ENCODE data around the gene TTC23. TPM values are rescaled to one million over a fixed set of nuclear protein-coding genes. Genes with fewer than 3 reads are reported as not detected.

TTC23 gene
- total RNA-seq, 1 donor from 2014 or later: 13.9 TPM

DNA sequence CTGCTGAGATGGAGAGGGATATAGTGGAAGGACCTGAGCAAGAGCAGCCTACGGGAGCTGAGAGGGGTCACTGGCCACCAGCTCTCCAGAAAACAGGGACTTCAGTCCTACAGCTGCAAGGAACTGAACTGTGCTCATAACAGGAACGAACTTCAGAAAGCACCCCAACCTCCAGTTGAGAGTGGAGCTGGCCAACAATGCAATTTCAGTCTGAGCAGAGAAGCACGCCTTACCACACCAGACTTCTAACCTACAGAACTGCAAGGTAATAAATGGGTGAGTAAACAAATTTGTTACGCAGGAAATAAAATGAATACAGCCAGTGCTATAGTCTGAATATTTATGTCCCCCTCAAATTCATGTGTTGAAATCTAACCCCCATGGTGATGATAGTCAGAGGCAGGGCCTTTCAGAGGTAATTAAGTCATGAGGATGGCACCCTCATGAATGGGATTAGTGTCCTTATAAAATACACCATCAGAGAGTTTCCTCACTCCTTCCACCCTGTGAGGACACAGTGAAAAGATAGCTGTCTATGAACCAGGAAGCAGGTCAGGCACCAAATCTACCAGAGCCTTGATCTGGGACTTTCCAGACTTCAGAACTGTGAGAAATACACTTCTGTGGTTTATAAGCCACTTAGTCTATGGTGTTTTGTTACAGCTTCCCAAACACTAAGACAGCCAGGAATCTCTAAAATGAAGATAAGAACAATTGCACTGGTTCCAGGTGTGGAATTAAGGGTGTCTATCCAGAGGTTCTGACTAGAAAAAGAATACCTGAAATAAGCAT, 85.9 kb downstream of the TTC23 start:
- no peak for ATAC-seq

DNA sequence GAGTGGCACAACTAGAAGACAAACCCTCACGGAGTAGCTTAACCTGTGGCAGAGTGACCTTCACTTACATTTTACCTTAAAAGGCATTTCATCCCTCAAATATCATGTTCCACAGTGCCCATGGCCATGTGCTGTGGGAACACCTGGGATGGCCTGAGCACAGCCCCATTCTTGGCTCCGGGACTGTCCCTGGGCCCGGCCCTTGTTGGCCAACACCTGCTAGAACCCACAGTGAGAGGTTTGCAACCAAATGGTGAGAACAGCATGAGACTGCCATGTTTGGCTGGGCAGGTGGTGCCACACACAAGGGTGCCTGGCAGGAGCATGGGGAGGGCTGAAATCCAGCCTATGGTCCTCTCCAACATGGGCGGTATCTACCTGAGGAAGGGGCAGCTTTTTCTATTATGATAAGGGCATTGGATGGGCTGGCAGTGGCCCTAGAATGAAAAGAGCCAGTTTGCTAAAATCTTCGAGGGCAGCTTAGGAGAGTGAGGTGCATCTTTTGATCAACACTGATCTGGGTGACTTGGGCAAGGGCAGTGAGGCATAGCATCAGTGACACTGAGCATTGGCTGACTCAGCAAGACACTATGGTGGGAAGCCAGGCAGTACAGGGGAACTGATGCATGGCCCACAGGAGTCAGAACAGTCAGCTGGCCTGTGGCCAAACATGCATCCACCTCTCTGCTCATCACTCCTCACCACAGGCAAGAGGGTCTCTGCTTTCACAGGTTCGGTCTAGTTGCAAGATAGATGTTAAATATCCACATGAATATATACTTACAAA, 90.6 kb downstream of the TTC23 start:
- no peak for ATAC-seq

DNA sequence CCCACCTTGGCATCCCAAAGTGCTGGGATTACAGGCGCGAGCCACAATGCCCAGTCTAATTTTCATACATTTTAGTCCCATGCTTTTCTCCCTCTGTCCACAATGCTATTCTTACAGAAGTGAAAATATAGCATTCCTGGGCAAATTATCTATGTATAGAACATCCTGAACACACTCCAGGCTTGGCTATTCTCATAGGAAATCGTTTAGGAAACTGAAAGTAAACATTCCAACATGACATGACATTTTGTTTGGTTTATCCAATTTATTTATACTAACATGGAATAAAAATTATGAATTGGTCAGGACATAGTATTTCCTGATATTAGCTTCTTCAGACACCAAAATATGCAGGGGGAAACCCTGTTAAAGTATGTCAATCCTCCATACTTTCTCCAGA, 91.9 kb downstream of the TTC23 start:
- ATAC-seq: no peak

DNA sequence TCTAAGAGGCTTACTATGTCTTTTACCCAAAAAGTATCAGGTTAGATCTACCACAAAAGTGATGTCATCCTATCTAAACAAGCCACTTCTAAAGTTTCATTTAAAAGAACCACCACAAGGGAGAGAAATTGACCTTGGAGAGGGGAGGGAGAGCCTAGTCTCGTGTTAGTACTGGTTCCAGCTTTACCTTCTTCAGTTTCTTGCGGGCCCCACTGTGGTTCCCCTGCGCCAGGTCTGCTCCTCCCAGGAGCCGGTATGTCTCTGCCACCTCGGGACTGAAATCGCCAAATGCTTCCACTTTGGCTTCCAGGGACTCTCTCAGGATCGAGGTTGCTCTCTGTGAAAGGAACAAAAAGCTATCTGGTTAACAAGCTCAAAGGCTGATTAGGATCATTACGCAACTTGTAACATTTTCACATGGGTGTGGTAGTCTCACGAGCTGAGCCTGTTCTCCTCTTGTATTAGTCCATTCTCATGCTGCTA, 93.4 kb downstream of the TTC23 start:
- peak; percentile 91 for ATAC-seq

DNA sequence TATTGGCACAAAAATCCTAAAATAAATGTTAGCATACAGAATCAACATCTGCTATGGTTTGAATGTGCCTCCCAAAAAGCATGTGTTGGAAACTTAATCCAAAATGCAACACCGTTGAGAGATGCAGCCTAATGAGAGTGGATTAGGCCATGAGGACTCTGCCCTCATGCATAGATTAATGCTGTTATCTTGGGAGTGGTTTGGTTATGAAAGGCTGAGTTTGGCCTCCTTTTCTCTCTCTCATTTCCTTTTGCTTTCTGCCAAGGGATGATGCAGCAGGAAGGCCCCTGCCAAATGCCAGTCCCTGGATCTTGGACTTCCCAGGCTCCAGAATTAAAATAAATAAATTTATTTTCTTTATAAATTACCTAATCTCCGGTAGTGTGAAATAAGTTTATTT, 95.1 kb downstream of the TTC23 start:
- ATAC-seq: no peak

DNA sequence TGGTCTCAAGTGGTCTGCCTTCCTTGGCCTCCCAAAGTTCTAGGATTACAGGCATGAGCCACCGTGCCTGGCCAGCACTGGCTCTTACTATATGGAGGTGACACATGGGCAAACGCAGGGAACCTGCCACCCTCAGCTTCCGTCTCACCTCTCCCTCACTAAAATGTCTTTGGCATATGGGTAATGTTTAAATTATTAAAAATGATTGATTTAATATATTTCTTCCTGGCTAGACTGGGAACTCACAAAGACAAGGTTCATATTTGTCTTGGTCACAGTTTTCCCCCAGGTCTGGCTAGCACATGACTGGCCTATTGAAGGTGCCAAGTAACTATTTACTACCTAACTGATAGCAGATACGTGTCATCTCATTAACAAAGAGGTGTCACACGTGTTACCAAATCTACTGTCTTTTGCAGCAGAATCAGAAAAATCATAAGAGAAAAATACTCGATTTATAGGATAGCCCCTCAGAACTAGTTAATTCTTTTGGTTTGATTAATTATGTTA, 96.3 kb downstream of the TTC23 start:
- no peak for ATAC-seq

DNA sequence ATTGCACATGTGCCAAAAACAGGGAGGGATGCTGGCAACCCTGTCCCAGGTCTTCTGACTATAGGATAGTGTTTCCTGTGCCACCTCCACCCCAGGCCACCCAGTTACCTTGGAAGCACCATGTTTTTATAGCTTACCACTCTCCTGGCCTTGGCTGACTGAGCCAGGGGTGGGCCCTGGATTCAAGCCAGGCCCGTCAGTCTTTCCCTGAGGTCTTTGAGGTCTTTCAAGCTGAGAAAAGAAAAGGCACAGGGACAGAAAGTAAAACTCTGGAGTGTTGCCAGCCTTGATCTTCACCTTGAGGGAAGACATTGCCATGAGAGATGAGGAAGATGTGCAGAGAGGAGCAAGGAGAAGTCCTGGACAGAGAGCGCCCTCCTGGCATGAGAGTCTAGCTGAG, 98.2 kb downstream of the TTC23 start:
- ATAC-seq: no peak

DNA sequence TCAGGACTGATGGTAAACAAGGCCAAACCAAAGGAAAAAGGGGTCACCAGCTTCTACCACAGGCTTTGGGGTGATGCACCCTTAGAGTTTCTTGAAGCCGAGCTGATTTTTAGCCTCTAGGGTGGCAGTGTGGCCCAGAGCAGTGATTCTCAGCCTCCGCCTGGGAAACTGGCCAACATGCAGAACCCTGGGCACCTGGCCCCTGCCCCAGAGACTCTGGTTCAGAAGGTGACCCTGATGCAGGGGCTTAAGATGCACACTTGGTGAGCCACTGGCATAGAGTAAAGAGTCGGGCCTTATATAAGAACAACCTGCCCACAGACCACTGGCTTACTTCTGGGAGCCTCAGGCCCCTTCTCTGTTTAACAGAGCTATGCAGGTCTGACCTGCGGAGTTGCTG, 100.0 kb downstream of the TTC23 start:
- peak; percentile 10 for ATAC-seq

DNA sequence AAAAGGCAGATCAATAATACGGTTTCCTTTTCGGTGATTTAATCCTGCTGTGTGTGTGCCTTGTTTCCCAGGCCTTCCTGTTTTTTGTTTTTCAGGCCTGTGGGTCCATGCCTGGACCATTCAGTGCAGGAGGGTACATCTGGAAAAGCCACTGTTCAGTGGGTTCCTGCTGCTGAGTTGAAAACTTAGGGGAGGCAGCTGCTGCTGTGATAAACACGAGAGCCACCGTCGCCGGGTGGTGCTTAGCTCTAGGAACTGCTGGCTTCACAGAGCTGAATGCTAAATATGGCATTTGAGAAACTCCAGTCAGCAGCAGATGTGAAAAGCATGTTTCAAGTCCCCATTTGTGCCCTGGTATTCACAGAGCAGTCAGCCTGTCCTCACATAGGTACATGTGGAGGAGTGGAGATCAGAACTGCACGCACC, 100.5 kb downstream of the TTC23 start:
- no peak for ATAC-seq

DNA sequence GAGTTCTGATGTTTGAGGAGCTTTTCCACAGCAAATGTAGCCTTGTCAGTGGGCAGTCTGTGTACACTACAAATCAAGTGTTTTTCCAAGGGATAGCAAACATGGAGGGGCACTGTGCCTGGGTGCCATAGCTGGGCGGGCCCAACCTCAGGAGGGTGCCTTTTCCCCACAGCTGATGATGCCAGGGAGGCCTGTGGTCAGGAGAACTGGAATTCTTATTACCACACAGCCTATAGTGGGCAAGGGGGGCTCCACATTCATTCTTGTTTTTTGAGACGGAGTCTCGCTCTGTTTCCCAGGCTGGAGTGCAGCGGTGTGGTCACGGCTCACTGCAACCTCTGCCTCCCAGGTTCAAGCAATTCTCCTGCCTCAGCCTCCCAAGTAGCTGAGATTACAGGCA, 102.7 kb downstream of the TTC23 start:
- ATAC-seq: no peak

DNA sequence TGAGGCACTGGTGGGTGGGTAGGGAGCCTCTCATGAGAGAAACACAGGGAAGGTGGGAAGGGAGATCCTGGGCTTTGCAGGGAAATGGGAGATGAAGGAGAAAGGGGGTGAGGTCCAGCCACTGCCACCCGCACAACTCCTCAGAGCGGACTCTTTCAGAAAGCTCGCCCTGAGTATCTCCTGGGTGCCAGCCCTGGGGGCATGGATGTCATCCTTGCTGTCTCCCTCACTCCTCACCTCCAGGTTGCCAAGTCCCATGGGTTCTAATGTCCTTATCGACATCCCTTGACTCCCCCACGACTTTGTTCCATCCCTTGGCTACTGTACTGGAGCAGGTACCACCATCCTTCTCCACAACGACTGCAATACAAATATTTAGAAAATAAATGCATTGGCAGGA, 103.6 kb downstream of the TTC23 start:
- no peak for ATAC-seq

DNA sequence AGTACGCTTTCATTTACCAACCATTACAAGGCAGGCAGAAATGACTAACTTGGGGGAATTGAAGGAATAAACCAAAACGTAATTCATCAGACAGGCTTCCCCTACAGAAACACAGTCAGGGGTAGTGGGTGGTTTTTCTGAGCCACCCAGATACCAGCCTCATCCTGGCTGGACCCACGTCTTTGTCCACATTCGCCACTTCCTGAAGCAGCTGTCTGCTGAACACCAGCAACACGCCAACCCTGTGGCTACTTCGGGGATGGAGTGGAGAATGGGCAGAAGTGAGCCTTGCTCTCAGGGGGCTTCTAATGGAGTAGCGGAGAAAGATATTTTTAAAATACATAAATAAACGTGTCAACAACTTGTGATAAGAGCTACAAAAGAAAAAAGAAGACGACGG, 104.4 kb downstream of the TTC23 start:
- ATAC-seq: no peak

DNA sequence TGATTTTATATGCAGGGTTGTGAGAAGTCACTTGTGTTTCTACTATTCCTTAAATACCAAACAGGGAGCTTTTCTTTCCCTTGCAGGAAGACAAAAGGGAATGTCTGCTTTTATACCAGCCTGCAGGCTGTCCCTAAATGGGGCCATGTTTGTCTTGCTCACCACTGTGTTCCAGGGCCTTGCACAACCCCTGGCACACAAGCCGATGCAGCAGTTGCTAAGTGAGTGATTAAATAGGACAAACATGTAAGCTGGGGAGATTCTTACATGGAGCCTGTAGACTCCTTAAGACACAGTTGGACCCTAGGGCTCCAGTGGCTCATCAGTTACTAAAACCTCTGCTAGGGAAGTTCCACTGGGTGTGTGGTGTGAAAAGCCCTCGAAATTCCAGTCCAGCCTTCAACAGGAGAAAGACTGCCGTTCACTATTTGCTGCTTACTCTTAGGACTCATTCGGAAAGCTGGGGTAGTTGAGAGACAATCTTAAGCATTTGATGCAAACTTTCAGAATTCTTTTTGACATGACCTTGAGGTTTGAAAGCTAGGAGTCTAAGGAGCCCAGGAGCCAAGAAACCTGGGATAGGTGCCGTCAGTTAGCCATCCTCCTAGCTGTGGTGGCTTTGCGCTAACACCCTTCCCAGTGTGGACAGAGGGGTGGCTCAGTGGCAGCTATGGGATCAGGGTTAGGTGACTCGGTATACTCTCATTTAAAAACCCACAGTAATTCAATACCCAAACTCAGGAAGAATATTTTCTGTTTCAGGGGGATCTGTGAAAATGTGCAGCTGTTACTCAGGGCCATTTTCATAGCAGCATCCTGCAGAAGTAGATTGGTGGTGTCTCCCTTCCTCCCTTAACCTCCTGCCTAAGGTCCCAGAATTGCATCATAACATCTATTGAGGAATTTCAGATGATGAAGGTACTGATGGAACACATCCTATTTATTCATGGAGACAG, 105.4 kb downstream of the TTC23 start:
- peak; percentile 77 for ATAC-seq

DNA sequence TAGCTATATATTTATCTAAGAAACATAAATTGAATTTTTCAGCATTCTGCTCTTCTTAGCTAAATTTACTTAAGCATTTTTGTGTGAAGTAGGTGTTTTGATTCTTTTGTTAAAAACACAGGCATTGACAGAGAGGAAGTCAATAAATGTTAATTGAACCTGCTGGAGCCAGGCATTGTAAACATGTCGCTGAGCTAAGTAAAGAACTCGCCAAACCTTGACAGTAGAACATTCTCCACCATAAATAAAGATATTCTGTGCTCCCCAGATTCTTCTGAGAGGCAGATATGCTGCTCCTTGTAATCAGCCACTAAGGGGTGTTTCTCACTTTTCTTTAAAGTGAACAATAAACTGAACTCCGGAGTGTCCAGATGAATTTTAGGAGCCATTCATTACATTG, 106.1 kb downstream of the TTC23 start:
- ATAC-seq: no peak

DNA sequence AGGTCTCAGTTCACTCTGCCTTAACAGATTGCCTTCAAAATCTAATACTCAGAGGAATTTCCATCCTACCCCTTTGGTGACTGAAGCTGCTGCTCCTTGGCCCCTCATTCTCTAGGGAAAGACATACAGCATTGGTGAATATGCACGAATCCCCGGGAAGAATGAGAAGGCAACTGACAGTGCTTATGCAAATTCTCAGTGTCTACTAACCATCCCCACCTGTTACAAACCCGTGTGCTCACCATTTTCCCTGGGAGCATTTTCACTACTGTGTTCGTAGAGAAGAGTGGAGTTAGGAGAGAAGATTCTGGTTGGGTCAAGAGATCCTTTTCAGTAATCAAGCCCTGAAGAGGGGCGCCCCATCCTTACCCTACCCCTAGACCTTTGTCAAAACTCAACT, 106.8 kb downstream of the TTC23 start:
- ATAC-seq: no peak

DNA sequence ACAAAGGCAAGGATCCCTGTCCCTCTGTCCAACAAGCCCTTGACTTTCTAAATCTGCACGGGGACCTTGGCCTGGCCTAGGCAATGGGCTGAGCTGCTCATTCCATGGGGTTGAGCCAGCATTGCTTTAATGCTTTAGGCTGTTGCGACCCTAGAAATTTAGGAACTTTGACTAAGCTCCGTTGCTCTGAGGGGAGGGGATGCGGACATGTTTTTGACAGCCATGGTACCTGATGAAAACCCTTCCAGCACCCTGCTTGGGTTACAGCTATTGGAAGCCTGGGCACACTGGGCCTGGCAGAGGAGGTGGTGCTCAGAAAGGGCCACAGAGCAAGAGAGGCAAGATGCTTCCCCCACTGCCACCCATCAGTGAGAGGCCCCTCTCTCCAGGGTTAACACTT, 107.4 kb downstream of the TTC23 start:
- no peak for ATAC-seq

DNA sequence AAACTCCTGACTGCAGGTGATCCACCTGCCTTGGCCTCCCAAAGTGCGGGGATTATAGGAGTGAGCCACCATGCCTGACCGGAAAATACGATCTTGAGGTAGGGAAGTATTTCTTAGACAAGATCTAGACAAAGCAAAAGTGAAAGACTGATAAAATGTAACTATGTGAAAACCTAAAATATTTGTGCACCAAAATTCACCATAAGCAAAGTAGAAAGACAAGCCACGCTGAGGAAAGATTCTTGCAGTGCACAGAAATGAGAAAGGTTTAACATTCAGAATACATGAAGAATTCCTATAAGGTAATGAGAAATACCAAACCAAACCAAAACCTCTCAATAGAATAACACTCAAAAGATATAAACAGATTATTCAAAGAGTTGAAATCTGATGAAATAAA, 108.8 kb downstream of the TTC23 start:
- no peak for ATAC-seq

DNA sequence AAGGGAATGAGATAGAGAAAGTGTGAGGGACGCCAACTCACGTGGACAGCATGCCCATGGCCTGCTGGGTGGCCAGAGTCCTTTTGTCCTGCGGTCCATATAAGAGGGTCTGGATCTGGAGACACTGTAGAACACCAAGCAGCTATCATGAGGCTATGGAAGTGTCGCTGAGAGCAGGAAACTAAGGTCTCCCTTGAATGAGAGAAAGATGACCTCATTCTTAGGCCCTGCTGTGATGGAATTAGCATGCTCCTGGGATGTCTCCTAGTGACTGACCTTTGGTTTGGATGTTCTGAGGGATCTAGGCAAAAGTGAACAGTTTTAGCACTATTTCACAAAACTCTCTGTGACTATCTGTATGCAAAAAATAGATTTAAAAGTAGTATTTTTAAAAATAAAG, 110.1 kb downstream of the TTC23 start:
- ATAC-seq: no peak

DNA sequence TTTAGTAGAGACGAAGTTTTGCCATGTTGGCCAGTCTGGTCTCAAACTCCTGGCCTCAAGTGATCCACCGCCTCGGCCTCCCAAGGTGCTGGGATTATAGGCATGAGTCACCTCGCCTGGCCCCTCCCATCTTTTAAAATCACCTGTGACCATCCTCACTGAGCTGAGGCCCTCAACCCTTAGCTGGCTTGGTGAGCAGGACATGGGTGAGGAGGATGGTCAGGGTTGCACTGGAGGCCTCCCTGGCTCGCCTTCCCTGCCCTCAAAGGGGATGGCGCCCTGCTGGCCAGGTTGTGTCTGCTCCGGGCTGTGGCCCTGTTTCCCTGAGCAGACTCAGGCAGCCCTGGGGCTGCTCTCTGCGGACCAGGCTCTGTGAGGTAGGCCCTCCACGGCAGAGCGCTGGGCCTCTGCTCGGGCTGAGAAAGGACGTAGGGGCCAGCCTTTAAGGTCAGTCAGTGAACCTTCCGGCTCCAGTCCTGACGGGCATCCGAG, 110.8 kb downstream of the TTC23 start:
- peak; percentile 11 for ATAC-seq

DNA sequence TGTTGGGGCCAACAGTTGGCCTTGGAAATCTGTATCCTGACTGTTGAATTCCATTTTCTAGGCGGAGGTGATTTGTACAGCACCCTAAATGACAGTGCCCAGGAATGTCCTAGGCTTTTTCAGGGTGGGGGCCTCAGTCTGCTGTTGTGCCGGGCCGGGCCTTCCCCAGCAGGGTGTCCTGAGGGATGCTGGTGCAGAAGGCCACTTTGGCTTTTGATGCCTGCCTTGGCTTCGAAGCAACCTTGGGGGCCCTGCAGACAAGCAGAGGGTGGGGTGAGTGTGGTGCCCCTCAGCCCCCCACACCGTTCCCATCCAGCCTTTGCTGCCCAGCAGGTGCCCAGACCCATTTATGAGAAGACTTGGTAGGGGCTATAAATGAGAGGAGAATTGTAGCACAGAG, 111.5 kb downstream of the TTC23 start:
- no peak for ATAC-seq

DNA sequence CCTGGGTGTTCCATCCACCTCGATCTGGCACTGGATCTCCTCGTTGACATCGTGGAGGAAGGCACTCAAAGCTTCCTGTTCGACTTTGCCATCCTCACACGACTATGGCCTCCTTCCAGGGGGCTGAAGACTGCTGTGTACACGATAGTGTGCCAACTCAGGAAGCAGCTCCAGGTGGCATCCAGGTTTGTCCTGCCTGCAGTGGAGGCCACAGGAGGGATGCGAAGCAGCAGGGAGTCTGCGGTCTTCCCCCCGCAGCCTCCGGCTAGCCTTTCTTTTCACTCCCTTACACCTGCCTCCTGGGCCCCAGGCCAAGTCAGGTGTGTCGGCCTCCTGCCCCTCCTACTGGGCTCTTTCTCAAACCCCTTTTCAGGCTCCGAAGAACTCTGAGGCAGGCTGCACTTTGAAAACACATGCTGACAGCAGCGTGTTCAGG, 112.3 kb downstream of the TTC23 start:
- no peak for ATAC-seq

DNA sequence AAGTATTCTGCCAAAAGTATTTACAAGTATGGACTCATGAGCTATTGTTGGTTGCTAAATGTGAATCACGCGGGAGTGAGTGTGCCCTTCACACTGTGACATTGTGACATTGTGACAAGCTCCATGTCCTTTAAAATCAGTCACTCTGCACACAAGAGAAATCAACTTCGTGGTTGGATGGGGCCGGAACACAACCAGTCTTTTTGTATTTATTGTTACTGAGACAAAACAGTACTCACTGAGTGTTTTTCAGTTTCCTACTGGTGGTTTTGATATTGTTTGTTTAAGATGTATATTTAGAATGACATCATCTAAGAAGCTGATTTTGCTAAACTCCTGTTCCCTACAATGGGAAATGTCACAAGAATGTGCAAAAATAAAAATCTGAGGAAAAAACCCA, 114.2 kb downstream of the TTC23 start:
- no peak for ATAC-seq
